Activated CD8-positive, alpha-beta T cell treated with anti-CD3 and anti-CD28 coated beads, Interleukin-2, amount 10 ng/mL, durations not matched to agents 7 days and 5 days (primary cell): ENCODE results near the gene CD34. TPM values are rescaled to one million over a fixed set of nuclear protein-coding genes. Genes with fewer than 3 reads are reported as not detected.

Experiments used
- ATAC-seq: fragments of 150-1000 bp; cut with Tn5 transposase; one replicate; pipeline ENCODE4 v1.10.0; 2021; ENCODE audit warnings: moderate library complexity
- CTCF ChIA-PET: fragments of 350-600 bp; sonication (Branson Sonifier 250); formaldehyde crosslinking; loops from one replicate; lab custom pipeline; 2021; ENCODE audit warnings: antibody characterized with exemption; lab: Charles Lee
- POLR2A ChIA-PET: fragments of 350-600 bp; sonication (Branson Sonifier 250); formaldehyde crosslinking; loops from one replicate; lab custom pipeline; 2021; ENCODE audit warnings: antibody characterized with exemption; lab: Charles Lee
- DNase-seq: peaks from one replicate; pipeline ENCODE4 v3.0.0-alpha.2; 2020
- H3K27ac Mint-ChIP-seq: one replicate; pipeline ENCODE4 v1.8.0; 2021; ENCODE audit warnings: mild to moderate bottlenecking, mixed read lengths
- H3K27me3 Mint-ChIP-seq: one replicate; pipeline ENCODE4 v1.8.0; 2021; ENCODE audit warnings: low read depth, mixed read lengths
- H3K36me3 Mint-ChIP-seq: one replicate; pipeline ENCODE4 v1.8.0; 2021; ENCODE audit warnings: low read depth, mixed read lengths
- H3K4me1 Mint-ChIP-seq: one replicate; pipeline ENCODE4 v1.8.0; 2021; ENCODE audit warnings: low read depth, mixed read lengths
- H3K4me3 Mint-ChIP-seq: one replicate; pipeline ENCODE4 v1.8.0; 2021; ENCODE audit warnings: mild to moderate bottlenecking, mixed read lengths
- H3K9me3 Mint-ChIP-seq: one replicate; pipeline ENCODE4 v1.8.0; 2022; ENCODE audit warnings: mixed read lengths; ENCODE audit not compliant: insufficient read depth
- total RNA-seq, 2 experiments: library from RNA; stranded (reverse); gene quantifications; one replicate each; pipeline ENCODE4 v1.2.3, GENCODE V29; 2021

CD34 gene
- total RNA-seq, 2 experiments from 2014 or later = not detected

- no peak overlapping the region for H3K27ac Mint-ChIP-seq
- no peak for DNase-seq
Observed at GRCh38 chr1:207851696-207852095, 59.2 kb downstream of the CD34 start.

GRCh38 chr1:207850621-207851407 lies 60.1 kb downstream of the CD34 start:
- H3K36me3 Mint-ChIP-seq = peaks cover 41% of the 10 kb centered on the region
- no peak overlapping the region for H3K4me3 Mint-ChIP-seq
- DNase-seq (no peak), ATAC-seq (no peak)
- POLR2A ChIA-PET = no interaction called here
- no peaks in the 10 kb centered on the region for H3K9me3 Mint-ChIP-seq
- no peaks in the 10 kb centered on the region for H3K27me3 Mint-ChIP-seq
- CTCF ChIA-PET = interaction anchor here (0.6 to 1.6 kb wide), 3 partner anchors 22 to 112 kb away, joined by 3 to 5 read pairs (median 4); no protein-coding TSS in a partner anchor
- H3K4me1 Mint-ChIP-seq = peaks cover 55% of the 10 kb centered on the region
- peak overlapping the region; percentile 35 for H3K27ac Mint-ChIP-seq

More at GRCh38 chr1:207851696-207852095, 59.2 kb downstream of the CD34 start:
- ATAC-seq = no peak
- Mint-ChIP-seq H3K9me3 (no peaks in the 10 kb centered on the region), H3K4me1 (peaks cover 64% of the 10 kb centered on the region), H3K27me3 (no peaks in the 10 kb centered on the region), H3K36me3 (peaks cover 46% of the 10 kb centered on the region), H3K4me3 (no peak overlapping the region)
- CTCF ChIA-PET = interaction anchor here (0.8 to 2.1 kb wide), 4 partner anchors 10 to 66 kb away, joined by 3 to 15 read pairs (median 4); no protein-coding TSS in a partner anchor
- POLR2A ChIA-PET = no interaction called here

GRCh38 chr1:207849646-207850045 lies 61.3 kb downstream of the CD34 start:
- Mint-ChIP-seq H3K4me1 (peaks cover 51% of the 10 kb centered on the region), H3K27me3 (no peaks in the 10 kb centered on the region), H3K27ac (no peak overlapping the region), H3K4me3 (no peak overlapping the region), H3K9me3 (no peaks in the 10 kb centered on the region), H3K36me3 (peaks cover 33% of the 10 kb centered on the region)
- no peak for ATAC-seq
- no peak for DNase-seq
- POLR2A ChIA-PET = no interaction called here
- CTCF ChIA-PET = interaction anchor here (0.9 to 3.0 kb wide), 4 partner anchors 20 to 113 kb away, joined by 3 to 16 read pairs (median 4); no protein-coding TSS in a partner anchor

GRCh38 chr1:207849016-207849415 lies 61.9 kb downstream of the CD34 start:
- POLR2A ChIA-PET = no interaction called here
- peak overlapping the region; percentile 26 for H3K27ac Mint-ChIP-seq
- DNase-seq (no peak), ATAC-seq (no peak)
- H3K4me1 Mint-ChIP-seq = peaks cover 50% of the 10 kb centered on the region
- CTCF ChIA-PET = interaction anchor here (0.9 to 3.0 kb wide), 4 partner anchors 19 to 114 kb away, joined by 3 to 16 read pairs (median 4); no protein-coding TSS in a partner anchor
- peaks cover 36% of the 10 kb centered on the region for H3K36me3 Mint-ChIP-seq
- H3K27me3 Mint-ChIP-seq = no peaks in the 10 kb centered on the region
- no peaks in the 10 kb centered on the region for H3K9me3 Mint-ChIP-seq
- H3K4me3 Mint-ChIP-seq = no peak overlapping the region

- Mint-ChIP-seq H3K4me3 (peak overlapping the region; percentile 39), H3K36me3 (peaks cover 37% of the 10 kb centered on the region), H3K27ac (peak overlapping the region; percentile 80), H3K27me3 (no peaks in the 10 kb centered on the region), H3K9me3 (no peaks in the 10 kb centered on the region), H3K4me1 (peaks cover 43% of the 10 kb centered on the region)
- peak; percentile 70 for ATAC-seq
- ChIA-PET POLR2A (interaction anchor here (0.7 kb wide), 1 partner anchor 10 kb away, joined by 3 read pairs; no protein-coding TSS in a partner anchor), CTCF (interaction anchor here (0.6 to 3.0 kb wide), 7 partner anchors 14 to 115 kb away, joined by 3 to 16 read pairs (median 5); no protein-coding TSS in a partner anchor)
- no peak for DNase-seq
Observed at GRCh38 chr1:207848234-207848633, 62.7 kb downstream of the CD34 start.

GRCh38 chr1:207847116-207847515 lies 63.8 kb downstream of the CD34 start:
- ChIA-PET CTCF (interaction anchor here (1.3 to 3.0 kb wide), 3 partner anchors 18 to 38 kb away, joined by 5 to 16 read pairs (median 6); no protein-coding TSS in a partner anchor), POLR2A (no interaction called here)
- H3K27ac Mint-ChIP-seq = no peak overlapping the region
- H3K4me1 Mint-ChIP-seq = peaks cover 33% of the 10 kb centered on the region
- H3K9me3 Mint-ChIP-seq = no peaks in the 10 kb centered on the region
- ATAC-seq (no peak), DNase-seq (no peak)
- H3K27me3 Mint-ChIP-seq = no peaks in the 10 kb centered on the region
- no peak overlapping the region for H3K4me3 Mint-ChIP-seq
- peaks cover 30% of the 10 kb centered on the region for H3K36me3 Mint-ChIP-seq

- Mint-ChIP-seq H3K9me3 (no peaks in the 10 kb centered on the region), H3K4me3 (no peak overlapping the region), H3K27me3 (no peaks in the 10 kb centered on the region), H3K36me3 (peaks cover 21% of the 10 kb centered on the region), H3K4me1 (peaks cover 34% of the 10 kb centered on the region), H3K27ac (no peak overlapping the region)
- ChIA-PET POLR2A (no interaction called here), CTCF (interaction anchor here (1.8 kb wide), 1 partner anchor 24 kb away, joined by 5 read pairs; no protein-coding TSS in a partner anchor)
- DNase-seq = no peak
- ATAC-seq = no peak
Observed at GRCh38 chr1:207845109-207845508, 65.8 kb downstream of the CD34 start.

- Mint-ChIP-seq H3K36me3 (peaks cover 20% of the 10 kb centered on the region), H3K27ac (no peak overlapping the region), H3K27me3 (no peaks in the 10 kb centered on the region), H3K4me1 (peaks cover 35% of the 10 kb centered on the region), H3K4me3 (no peak overlapping the region), H3K9me3 (no peaks in the 10 kb centered on the region)
- ATAC-seq = no peak
- no peak for DNase-seq
- CTCF ChIA-PET = no interaction called here
- POLR2A ChIA-PET = no interaction called here
Observed at GRCh38 chr1:207844371-207844770, 66.6 kb downstream of the CD34 start.

- POLR2A ChIA-PET = interaction anchor here (1.4 kb wide), 1 partner anchor 10 kb away, joined by 4 read pairs; no protein-coding TSS in a partner anchor
- CTCF ChIA-PET = interaction anchor here (1.0 to 25.7 kb wide), 2 partner anchors 10 to 25 kb away, joined by 3 to 656 read pairs; no protein-coding TSS in a partner anchor
- Mint-ChIP-seq H3K36me3 (peaks cover 25% of the 10 kb centered on the region), H3K27ac (no peak overlapping the region), H3K4me3 (no peak overlapping the region), H3K4me1 (peaks cover 36% of the 10 kb centered on the region), H3K27me3 (no peaks in the 10 kb centered on the region), H3K9me3 (no peaks in the 10 kb centered on the region)
- no peak for ATAC-seq
- DNase-seq = no peak
Observed at GRCh38 chr1:207842506-207842905, 68.4 kb downstream of the CD34 start.

- ATAC-seq (no peak), DNase-seq (no peak)
- CTCF ChIA-PET = interaction anchor here (1.0 to 25.7 kb wide), 2 partner anchors 9 to 26 kb away, joined by 3 to 656 read pairs; no protein-coding TSS in a partner anchor
- POLR2A ChIA-PET = interaction anchor here (1.4 kb wide), 1 partner anchor 11 kb away, joined by 4 read pairs; no protein-coding TSS in a partner anchor
- Mint-ChIP-seq H3K9me3 (no peaks in the 10 kb centered on the region), H3K4me1 (peaks cover 38% of the 10 kb centered on the region), H3K27me3 (no peaks in the 10 kb centered on the region), H3K36me3 (peaks cover 29% of the 10 kb centered on the region), H3K4me3 (no peak overlapping the region), H3K27ac (no peak overlapping the region)
Observed at GRCh38 chr1:207841901-207842300, 69.0 kb downstream of the CD34 start.

- CTCF ChIA-PET = interaction anchor here (1.3 to 25.7 kb wide), 2 partner anchors 12 to 26 kb away, joined by 3 to 656 read pairs; no protein-coding TSS in a partner anchor
- no peaks in the 10 kb centered on the region for H3K27me3 Mint-ChIP-seq
- peaks cover 32% of the 10 kb centered on the region for H3K36me3 Mint-ChIP-seq
- POLR2A ChIA-PET = interaction anchor here (0.6 kb wide), 1 partner anchor 24 kb away, joined by 3 read pairs; no protein-coding TSS in a partner anchor
- no peaks in the 10 kb centered on the region for H3K9me3 Mint-ChIP-seq
- DNase-seq = no peak
- no peak for ATAC-seq
- H3K27ac Mint-ChIP-seq = no peak overlapping the region
- peaks cover 41% of the 10 kb centered on the region for H3K4me1 Mint-ChIP-seq
- no peak overlapping the region for H3K4me3 Mint-ChIP-seq
Observed at GRCh38 chr1:207841293-207841692, 69.6 kb downstream of the CD34 start.
